ENCODE measurements around the gene NCAM1.

DNA sequence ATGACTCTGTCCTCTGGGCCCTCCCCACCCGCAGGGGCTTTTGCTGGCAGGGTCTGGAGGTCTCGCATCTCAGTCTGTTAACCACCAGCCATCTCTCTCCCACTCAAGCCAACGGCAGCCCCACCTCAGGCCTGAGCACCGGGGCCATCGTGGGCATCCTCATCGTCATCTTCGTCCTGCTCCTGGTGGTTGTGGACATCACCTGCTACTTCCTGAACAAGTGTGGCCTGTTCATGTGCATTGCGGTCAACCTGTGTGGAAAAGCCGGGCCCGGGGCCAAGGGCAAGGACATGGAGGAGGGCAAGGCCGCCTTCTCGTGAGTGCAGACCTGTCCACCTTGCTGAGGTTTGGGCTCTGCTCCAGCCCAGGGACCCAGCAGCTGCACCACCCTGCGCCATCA is 308.9 kb downstream of the NCAM1 start:
- TF ChIP-seq, protein P1, sequence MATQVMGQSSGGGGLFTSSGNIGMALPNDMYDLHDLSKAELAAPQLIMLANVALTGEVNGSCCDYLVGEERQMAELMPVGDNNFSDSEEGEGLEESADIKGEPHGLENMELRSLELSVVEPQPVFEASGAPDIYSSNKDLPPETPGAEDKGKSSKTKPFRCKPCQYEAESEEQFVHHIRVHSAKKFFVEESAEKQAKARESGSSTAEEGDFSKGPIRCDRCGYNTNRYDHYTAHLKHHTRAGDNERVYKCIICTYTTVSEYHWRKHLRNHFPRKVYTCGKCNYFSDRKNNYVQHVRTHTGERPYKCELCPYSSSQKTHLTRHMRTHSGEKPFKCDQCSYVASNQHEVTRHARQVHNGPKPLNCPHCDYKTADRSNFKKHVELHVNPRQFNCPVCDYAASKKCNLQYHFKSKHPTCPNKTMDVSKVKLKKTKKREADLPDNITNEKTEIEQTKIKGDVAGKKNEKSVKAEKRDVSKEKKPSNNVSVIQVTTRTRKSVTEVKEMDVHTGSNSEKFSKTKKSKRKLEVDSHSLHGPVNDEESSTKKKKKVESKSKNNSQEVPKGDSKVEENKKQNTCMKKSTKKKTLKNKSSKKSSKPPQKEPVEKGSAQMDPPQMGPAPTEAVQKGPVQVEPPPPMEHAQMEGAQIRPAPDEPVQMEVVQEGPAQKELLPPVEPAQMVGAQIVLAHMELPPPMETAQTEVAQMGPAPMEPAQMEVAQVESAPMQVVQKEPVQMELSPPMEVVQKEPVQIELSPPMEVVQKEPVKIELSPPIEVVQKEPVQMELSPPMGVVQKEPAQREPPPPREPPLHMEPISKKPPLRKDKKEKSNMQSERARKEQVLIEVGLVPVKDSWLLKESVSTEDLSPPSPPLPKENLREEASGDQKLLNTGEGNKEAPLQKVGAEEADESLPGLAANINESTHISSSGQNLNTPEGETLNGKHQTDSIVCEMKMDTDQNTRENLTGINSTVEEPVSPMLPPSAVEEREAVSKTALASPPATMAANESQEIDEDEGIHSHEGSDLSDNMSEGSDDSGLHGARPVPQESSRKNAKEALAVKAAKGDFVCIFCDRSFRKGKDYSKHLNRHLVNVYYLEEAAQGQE (IDR thresholded peaks at IDR 0.05; ENCODE audit: low read depth) = no peak
- TF ChIP-seq RAD21 (IDR thresholded peaks at IDR 0.05; ENCODE audit: low read depth) (no peak), EGR1 (IDR thresholded peaks at IDR 0.05) (no peak), CREB1 (IDR thresholded peaks at IDR 0.05; ENCODE audit: low read depth) (no peak), TAF1 (IDR thresholded peaks at IDR 0.05; ENCODE audit: low read depth) (no peak), YY1 (IDR thresholded peaks at IDR 0.05; ENCODE audit: low read depth) (no peak), EP300 (IDR thresholded peaks at IDR 0.05; ENCODE audit: borderline replicate concordance) (no peak), ZBTB7A (IDR thresholded peaks at IDR 0.05; ENCODE audit: low read depth) (no peak), CEBPB (IDR thresholded peaks at IDR 0.05) (no peak), TEAD4 (IDR thresholded peaks at IDR 0.05) (no peak), TCF12 (IDR thresholded peaks at IDR 0.05; ENCODE audit: low read depth) (no peak), NFIC (IDR thresholded peaks at IDR 0.05) (no peak)
- TF ChIP-seq, protein P2, sequence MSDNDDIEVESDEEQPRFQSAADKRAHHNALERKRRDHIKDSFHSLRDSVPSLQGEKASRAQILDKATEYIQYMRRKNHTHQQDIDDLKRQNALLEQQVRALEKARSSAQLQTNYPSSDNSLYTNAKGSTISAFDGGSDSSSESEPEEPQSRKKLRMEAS (IDR thresholded peaks at IDR 0.05) = no peak
- TF ChIP-seq, protein P3, sequence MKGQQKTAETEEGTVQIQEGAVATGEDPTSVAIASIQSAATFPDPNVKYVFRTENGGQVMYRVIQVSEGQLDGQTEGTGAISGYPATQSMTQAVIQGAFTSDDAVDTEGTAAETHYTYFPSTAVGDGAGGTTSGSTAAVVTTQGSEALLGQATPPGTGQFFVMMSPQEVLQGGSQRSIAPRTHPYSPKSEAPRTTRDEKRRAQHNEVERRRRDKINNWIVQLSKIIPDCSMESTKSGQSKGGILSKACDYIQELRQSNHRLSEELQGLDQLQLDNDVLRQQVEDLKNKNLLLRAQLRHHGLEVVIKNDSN (IDR thresholded peaks at IDR 0.05) = no peak

Measured in Ishikawa (cell line).